Trophoblast cell (in vitro differentiated cells and primary cell): ENCODE measurements around the gene SLC15A2.

Experiments used
- DNase-seq, 2 donors: peaks; one replicate each; pipeline ENCODE4 v3.0.0-alpha.2; 2016
- H2AFZ ChIP-seq: 2 replicates; pipeline ENCODE4 v1.6.1; 2013; ENCODE audit warnings: low read length, moderate library complexity, mild to moderate bottlenecking; ENCODE audit not compliant: insufficient read depth, poor library complexity
- H2AK5ac ChIP-seq: 2 replicates; pipeline ENCODE4 v1.6.1; 2013; ENCODE audit warnings: mild to moderate bottlenecking, low read length
- H2BK120ac ChIP-seq: 2 replicates; pipeline ENCODE4 v1.6.1; 2013; ENCODE audit warnings: low read length, mild to moderate bottlenecking, moderate library complexity; ENCODE audit not compliant: insufficient read depth, poor library complexity
- H2BK12ac ChIP-seq: 2 replicates; pipeline ENCODE4 v1.6.1; 2013; ENCODE audit warnings: mild to moderate bottlenecking, low read length, moderate library complexity
- H2BK5ac ChIP-seq: 2 replicates; pipeline ENCODE4 v1.6.1; 2013; ENCODE audit warnings: low read length, low read depth, moderate library complexity, mild to moderate bottlenecking; ENCODE audit not compliant: poor library complexity
- H3K14ac ChIP-seq: 2 replicates; pipeline ENCODE4 v1.6.1; 2013; ENCODE audit warnings: mild to moderate bottlenecking, low read length
- H3K18ac ChIP-seq: 2 replicates; pipeline ENCODE4 v1.6.1; 2013; ENCODE audit warnings: mild to moderate bottlenecking, low read length
- H3K23ac ChIP-seq: 2 replicates; pipeline ENCODE4 v1.6.1; 2013; ENCODE audit warnings: low read length
- H3K27ac ChIP-seq: 2 replicates; pipeline ENCODE4 v1.5.1; 2013; ENCODE audit warnings: low read depth, mild to moderate bottlenecking, inconsistent platforms, low read length, moderate library complexity
- H3K27me3 ChIP-seq: 2 replicates; pipeline ENCODE4 v1.6.1; 2013; ENCODE audit warnings: inconsistent platforms, mild to moderate bottlenecking, low read length, moderate library complexity; ENCODE audit not compliant: insufficient read depth
- H3K36me3 ChIP-seq, 2 experiments: 1 replicate in 1 of 2; 2 replicates in 1 of 2; pipeline ENCODE4 v1.6.1; 2013; ENCODE audit warnings: low read length in 2 of 2, mild to moderate bottlenecking in 2 of 2, moderate library complexity in 1 of 2; ENCODE audit not compliant: insufficient read depth in 2 of 2, control insufficient read depth in 1 of 2
- H3K4ac ChIP-seq: 2 replicates; pipeline ENCODE4 v1.6.1; 2013; ENCODE audit warnings: low read depth, mild to moderate bottlenecking, low read length, moderate library complexity
- H3K4me1 ChIP-seq, 2 experiments: 1 replicate in 1 of 2; 2 replicates in 1 of 2; pipeline ENCODE4 v1.6.1; 2013; ENCODE audit warnings: low read length in 2 of 2, mild to moderate bottlenecking in 2 of 2, moderate library complexity in 1 of 2; ENCODE audit not compliant: insufficient read depth in 2 of 2, control insufficient read depth in 1 of 2
- H3K4me2 ChIP-seq: 2 replicates; pipeline ENCODE4 v1.6.1; 2013; ENCODE audit warnings: inconsistent platforms, mild to moderate bottlenecking, low read length, moderate library complexity
- H3K4me3 ChIP-seq: 2 replicates; pipeline ENCODE4 v1.5.1; 2013; ENCODE audit warnings: mild to moderate bottlenecking, low read depth, low read length, inconsistent platforms
- H3K79me1 ChIP-seq: one replicate; pipeline ENCODE4 v1.6.1; 2013; ENCODE audit warnings: low read length
- H3K79me2 ChIP-seq: 2 replicates; pipeline ENCODE4 v1.6.1; 2013; ENCODE audit warnings: low read length, mild to moderate bottlenecking; ENCODE audit not compliant: control insufficient read depth, insufficient read depth, poor library complexity
- H3K9ac ChIP-seq: 2 replicates; pipeline ENCODE4 v1.6.1; 2013; ENCODE audit warnings: mild to moderate bottlenecking, low read length
- H3K9me3 ChIP-seq: 2 replicates; pipeline ENCODE4 v1.6.1; 2013; ENCODE audit warnings: low read depth, mild to moderate bottlenecking, control low read depth, inconsistent platforms, low read length; ENCODE audit not compliant: insufficient read depth
- H4K12ac ChIP-seq: 2 replicates; pipeline ENCODE4 v1.6.1; 2013; ENCODE audit warnings: low read depth, mild to moderate bottlenecking, low read length, moderate library complexity
- H4K8ac ChIP-seq: 2 replicates; pipeline ENCODE4 v1.6.1; 2013; ENCODE audit warnings: low read depth, mild to moderate bottlenecking, low read length, moderate library complexity
- H4K91ac ChIP-seq: one replicate; pipeline ENCODE4 v1.6.1; 2013; ENCODE audit warnings: low read depth, mild to moderate bottlenecking, low read length, moderate library complexity
- WGBS: extraction: QIAGEN DNeasy Blood & Tissue Kit; methylation state at CpG from one replicate; pipeline ENCODE4 v1.1.7; 2013; ENCODE audit warnings: missing lambda C conversion rate; ENCODE audit not compliant: insufficient read length, insufficient coverage; ENCODE audit errors: extremely low coverage; 5-methylcytosine and 5-hydroxymethylcytosine counted together

SLC15A2 gene

DNA sequence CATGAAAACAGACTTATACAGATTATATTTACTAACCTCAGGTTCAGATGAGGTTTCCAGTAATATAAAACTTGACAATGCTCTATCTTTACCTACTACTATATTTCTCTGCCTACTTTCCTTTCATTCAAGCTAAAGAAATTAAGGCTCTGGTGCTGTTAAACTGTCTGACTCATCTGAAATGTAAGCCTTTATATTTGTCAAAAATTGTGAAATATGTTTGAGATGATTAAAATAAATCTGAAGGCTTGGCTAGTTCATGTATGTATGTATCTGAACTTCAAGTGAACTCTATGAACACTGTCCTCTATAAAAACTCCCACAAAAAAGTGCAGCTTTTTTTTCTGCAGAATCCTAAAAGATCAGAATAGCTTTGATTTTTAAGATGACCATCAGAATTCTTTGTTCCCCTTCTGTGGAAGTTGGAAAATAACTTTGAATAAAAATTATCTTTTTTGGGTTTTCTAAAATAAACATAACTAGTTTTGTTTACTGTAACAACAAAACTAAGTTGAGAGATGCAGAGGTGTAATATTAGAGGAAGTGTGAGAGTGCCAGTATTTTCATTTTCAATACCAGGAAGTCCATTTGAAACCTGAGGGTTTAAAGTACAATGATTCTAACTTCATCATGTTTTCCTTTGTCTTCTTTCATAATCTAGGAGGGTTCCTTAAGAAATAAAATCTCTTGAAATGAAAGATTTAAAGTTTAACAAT, 85.7 kb downstream of the SLC15A2 start:
- no peak for DNase-seq
- Histone ChIP-seq H3K27ac (no peak overlapping the region), H3K23ac (no peak overlapping the region), H2BK5ac (no peak overlapping the region), H3K4me2 (no peak overlapping the region), H2BK120ac (no peak overlapping the region), H4K12ac (no peak overlapping the region), H3K9ac (no peak overlapping the region), H3K14ac (no peak overlapping the region), H2AFZ (no peak overlapping the region), H3K36me3 (no peaks in the 10 kb centered on the region), H4K8ac (no peak overlapping the region), H3K4me3 (no peak overlapping the region), H3K4ac (no peak overlapping the region), H3K79me2 (no peaks in the 10 kb centered on the region), H3K18ac (no peak overlapping the region), H3K4me1 (no peaks in the 10 kb centered on the region), H3K27me3 (no peaks in the 10 kb centered on the region), H3K9me3 (no peaks in the 10 kb centered on the region), H2BK12ac (no peak overlapping the region), H2AK5ac (no peak overlapping the region), H4K91ac (no peak overlapping the region), H3K79me1 (no peaks in the 10 kb centered on the region)

DNA sequence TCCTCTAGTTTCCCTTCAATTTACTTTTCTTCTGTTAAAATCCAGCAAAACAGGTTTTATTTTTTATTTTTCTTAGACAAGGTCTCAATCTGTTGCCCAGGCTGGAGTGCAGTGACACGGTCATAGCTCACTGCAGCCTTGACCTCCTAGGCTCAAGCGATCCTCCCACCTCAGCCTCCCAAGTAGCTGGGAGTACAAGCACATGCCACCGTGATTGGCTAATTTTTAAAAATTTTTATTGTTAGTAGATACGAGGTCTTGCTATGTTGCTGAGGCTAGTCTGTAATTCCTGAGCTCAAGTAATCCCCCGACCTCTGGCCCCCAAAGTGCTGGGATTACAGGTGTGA, 86.2 kb downstream of the SLC15A2 start:
- Histone ChIP-seq H3K18ac (no peak overlapping the region), H3K27ac (no peak overlapping the region), H2BK5ac (no peak overlapping the region), H3K9me3 (no peaks in the 10 kb centered on the region), H2AK5ac (no peak overlapping the region), H3K4ac (no peak overlapping the region), H3K23ac (no peak overlapping the region), H4K12ac (no peak overlapping the region), H2AFZ (no peak overlapping the region), H3K27me3 (no peaks in the 10 kb centered on the region), H2BK12ac (no peak overlapping the region), H3K4me2 (no peak overlapping the region), H3K36me3 (no peaks in the 10 kb centered on the region), H3K4me1 (no peaks in the 10 kb centered on the region), H3K79me2 (no peaks in the 10 kb centered on the region), H3K4me3 (no peak overlapping the region), H4K8ac (no peak overlapping the region), H2BK120ac (no peak overlapping the region), H3K14ac (no peak overlapping the region), H3K9ac (no peak overlapping the region), H4K91ac (no peak overlapping the region), H3K79me1 (no peaks in the 10 kb centered on the region)
- no peak for DNase-seq
- WGBS, result no CpG with 5 or more reads among the region's 5 CpGs

DNA sequence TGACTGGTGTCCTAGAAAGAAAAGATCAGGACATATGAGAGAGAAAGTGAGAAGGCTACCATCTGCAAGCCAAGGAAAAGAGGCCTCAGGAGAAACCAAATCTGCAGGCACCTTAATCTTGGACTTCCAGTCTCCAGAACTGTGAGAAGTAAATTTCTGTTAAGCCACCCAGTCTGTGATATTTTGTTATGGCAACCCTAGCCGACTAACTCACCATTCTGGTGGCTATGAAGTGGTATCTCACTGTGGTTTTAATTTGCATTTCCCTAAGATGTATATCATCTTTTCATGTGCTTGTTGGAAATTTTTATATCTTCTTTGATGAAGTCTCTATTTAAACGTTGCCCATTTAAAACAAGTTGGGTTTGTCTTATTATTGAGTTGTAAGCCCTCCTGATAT, 87.3 kb downstream of the SLC15A2 start:
- H3K9ac ChIP-seq, result no peak overlapping the region
- H4K91ac ChIP-seq, result no peak overlapping the region
- no peak overlapping the region for H3K4ac ChIP-seq
- no peaks in the 10 kb centered on the region for H3K9me3 ChIP-seq
- no peak overlapping the region for H3K4me3 ChIP-seq
- H3K4me1 ChIP-seq, result no peaks in the 10 kb centered on the region
- no peaks in the 10 kb centered on the region for H3K79me1 ChIP-seq
- H2BK120ac ChIP-seq, result no peak overlapping the region
- H3K79me2 ChIP-seq, result no peaks in the 10 kb centered on the region
- no peaks in the 10 kb centered on the region for H3K36me3 ChIP-seq
- H3K14ac ChIP-seq, result no peak overlapping the region
- no CpG with 5 or more reads among the region's 2 CpGs for WGBS
- no peak for DNase-seq
- H3K27ac ChIP-seq, result no peak overlapping the region
- no peak overlapping the region for H2AFZ ChIP-seq
- no peak overlapping the region for H2BK5ac ChIP-seq
- H3K23ac ChIP-seq, result no peak overlapping the region
- no peak overlapping the region for H2AK5ac ChIP-seq
- no peak overlapping the region for H4K12ac ChIP-seq
- no peak overlapping the region for H2BK12ac ChIP-seq
- no peak overlapping the region for H4K8ac ChIP-seq
- H3K18ac ChIP-seq, result no peak overlapping the region
- no peaks in the 10 kb centered on the region for H3K27me3 ChIP-seq
- no peak overlapping the region for H3K4me2 ChIP-seq

DNA sequence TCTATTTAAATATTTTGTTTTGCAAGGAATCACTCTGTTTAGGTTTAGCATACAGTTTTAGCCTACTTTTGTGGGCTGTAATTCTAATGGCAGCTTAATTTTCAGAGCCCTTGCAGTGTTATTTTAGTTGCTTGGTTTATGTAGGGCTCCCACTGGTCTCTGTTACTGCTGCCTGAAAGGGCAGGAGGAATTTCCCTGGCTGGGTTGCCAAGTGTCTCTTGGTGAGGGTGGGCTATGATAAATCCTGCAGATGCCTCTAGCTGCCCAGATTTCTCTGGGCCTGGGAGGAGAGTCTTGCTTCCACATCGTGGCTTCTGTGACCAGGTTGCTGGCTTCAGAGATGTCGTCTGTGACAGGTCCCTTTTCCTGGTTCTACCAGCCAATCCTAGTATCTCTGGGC, 91.6 kb downstream of the SLC15A2 start:
- Histone ChIP-seq H3K4ac (no peak overlapping the region), H4K8ac (no peak overlapping the region), H3K36me3 (no peaks in the 10 kb centered on the region)

More for the DNA sequence above, 91.6 kb downstream of the SLC15A2 start:
- Histone ChIP-seq H2BK5ac (no peak overlapping the region), H3K27me3 (no peaks in the 10 kb centered on the region), H3K27ac (no peak overlapping the region), H3K9ac (no peak overlapping the region), H3K14ac (no peak overlapping the region), H3K9me3 (no peaks in the 10 kb centered on the region), H3K4me3 (no peak overlapping the region), H2BK120ac (no peak overlapping the region), H2BK12ac (no peak overlapping the region), H4K12ac (no peak overlapping the region), H3K79me1 (no peaks in the 10 kb centered on the region), H3K23ac (no peak overlapping the region), H3K79me2 (no peaks in the 10 kb centered on the region), H3K18ac (no peak overlapping the region), H3K4me1 (peaks cover 1 to 4% of the 10 kb centered on the region in 2 experiments), H4K91ac (no peak overlapping the region), H3K4me2 (no peak overlapping the region), H2AFZ (no peak overlapping the region), H2AK5ac (no peak overlapping the region)
- WGBS, result no CpG with 5 or more reads among the region's 2 CpGs
- DNase-seq, result no peak
